GM10266 (cell line): Measurements from ENCODE around the gene ST3GAL6.

ENCODE experiments used
- DNase-seq: peaks from one replicate; pipeline ENCODE4 v3.0.0; 2012; ENCODE audit errors: extremely low spot score
- CTCF ChIP-seq: IDR thresholded peaks from 2 replicates; pipeline ENCODE4 v1.5.1; 2012; ENCODE audit warnings: mild to moderate bottlenecking, low read depth; ENCODE audit not compliant: control insufficient read depth, insufficient read depth; ENCODE audit errors: missing control alignments

Gene ST3GAL6

DNA sequence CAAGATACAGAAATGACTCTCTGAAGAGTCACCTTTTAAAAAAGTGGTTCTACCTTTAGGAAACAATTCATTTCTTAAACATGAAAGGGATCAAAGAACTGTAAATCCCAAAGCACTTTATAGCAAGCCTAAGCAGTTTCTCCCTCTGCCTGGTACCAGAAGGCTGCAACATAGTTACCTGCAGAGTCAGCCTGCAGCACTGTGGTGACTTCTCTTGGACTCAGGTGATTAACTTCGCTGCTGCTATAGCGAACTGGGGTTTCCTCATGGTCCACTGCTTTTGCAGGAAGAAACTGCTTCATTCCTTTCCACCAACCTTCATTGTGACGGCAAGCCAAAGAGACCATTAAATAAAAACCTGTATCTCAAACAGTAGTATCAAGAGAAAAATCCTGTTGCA, 37.3 kb downstream of the ST3GAL6 start:
- no peak for DNase-seq
- no peak for TF ChIP-seq CTCF

DNA sequence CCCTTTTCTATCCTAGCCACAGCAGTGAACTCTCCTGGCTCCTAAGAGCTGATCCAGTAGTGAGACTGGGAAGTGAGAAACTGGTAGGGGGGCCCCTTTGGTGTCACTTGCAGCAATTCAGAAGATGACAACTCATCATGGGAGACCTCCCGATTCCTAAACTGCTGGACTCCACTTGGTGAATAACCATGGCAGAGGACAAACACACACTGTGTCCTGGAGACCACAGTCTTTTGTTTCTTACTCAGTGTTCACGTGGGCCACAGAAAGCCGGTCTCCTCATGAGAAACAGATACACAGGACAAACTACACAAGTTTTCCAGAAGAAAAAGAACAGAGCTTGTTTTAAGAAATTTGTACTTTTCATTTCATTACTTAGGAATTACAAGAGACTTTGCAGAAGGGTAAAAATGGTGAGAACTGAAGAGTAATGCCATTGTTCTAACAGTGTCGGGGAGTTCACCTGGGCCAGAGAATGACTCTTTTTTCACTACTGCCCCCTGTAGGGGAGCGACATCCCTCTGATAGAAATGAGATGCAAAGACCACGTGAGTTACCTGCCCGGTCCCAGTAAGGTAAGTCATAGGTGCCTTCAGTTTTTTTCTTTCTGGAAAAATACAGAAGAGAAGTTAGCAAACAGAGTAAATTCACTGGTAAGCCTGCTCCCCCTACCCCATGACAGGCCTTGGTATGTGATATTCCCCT, 38.1 kb downstream of the ST3GAL6 start:
- DNase-seq, result no peak
- no peak for TF ChIP-seq CTCF

GRCh38 chr3:98805571-98805970, 42.4 kb downstream of the ST3GAL6 start:
- no peak for TF ChIP-seq CTCF

GRCh38 chr3:98806521-98806920, 43.4 kb downstream of the ST3GAL6 start:
- no peak for TF ChIP-seq CTCF
- DNase-seq, result no peak

More at GRCh38 chr3:98805571-98805970, 42.4 kb downstream of the ST3GAL6 start:
- DNase-seq, result no peak

DNA sequence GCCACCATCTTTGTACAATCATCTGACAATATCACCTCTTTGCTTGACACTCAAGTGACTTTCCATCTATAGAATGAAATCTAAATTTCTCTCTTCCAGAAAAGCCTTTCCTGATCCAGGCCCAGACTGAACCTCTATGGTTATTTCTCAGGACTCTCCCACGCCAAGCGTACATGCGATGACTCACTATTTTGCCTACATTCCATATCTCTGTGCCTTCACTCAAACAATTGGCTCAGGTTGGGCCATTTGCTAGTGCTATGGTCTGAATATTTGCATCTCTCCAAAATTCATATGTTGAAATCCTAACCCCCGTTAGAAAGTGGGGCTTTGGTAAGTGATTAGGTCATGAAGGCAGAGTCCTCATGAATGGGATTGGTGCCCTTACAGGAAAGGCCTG, 43.9 kb downstream of the ST3GAL6 start:
- TF ChIP-seq CTCF, result no peak
- DNase-seq, result no peak

DNA sequence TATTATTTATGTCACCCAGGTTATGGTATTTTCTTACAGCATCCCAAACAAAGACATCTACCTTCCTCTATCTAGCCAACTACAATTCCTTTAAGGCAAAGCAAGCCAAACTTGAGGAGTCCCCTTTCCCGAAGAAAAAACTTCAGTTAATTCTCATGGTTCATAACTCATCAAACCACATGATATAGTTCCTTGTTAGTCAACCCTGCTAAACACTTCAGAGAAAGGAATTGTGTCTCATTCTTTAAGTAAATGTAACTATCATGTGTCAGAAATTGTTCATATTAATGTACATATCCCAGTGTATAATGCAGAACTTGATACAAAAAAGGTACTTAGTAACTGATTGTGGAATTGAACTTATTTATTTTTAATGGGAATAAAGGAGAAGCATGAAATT, 44.4 kb downstream of the ST3GAL6 start:
- no peak for TF ChIP-seq CTCF
- DNase-seq, result no peak

GRCh38 chr3:98808071-98808470, 44.9 kb downstream of the ST3GAL6 start:
- no peak for DNase-seq

More at GRCh38 chr3:98808071-98808470, 44.9 kb downstream of the ST3GAL6 start:
- no peak for TF ChIP-seq CTCF
